Lung (tissue), 12 donors: ENCODE results near the gene RTEL1. TPM values are rescaled to one million over a fixed set of nuclear protein-coding genes. Genes with fewer than 3 reads are reported as not detected.

ENCODE experiments used
- ATAC-seq: fragments of 200-7000 bp; cut with Tn5 transposase; one replicate; pipeline ENCODE4 v1.9.1; 2020; ENCODE audit warnings: moderate number of reproducible peaks; ENCODE audit not compliant: insufficient read depth, low FRiP score
- DNase-seq, 3 donors: peaks; one replicate each; pipeline ENCODE4 v3.0.0-alpha.2; 2013 to 2017
- H3K27ac ChIP-seq, 2 donors: one replicate each; pipeline ENCODE4 v1.5.1; 2013; ENCODE audit warnings: mild to moderate bottlenecking in 2 of 2, moderate library complexity in 2 of 2, control low read depth in 1 of 2, inconsistent platforms in 1 of 2, low read depth in 1 of 2, low read length in 1 of 2
- H3K27me3 ChIP-seq, 3 donors: one replicate each; pipeline ENCODE4 v1.5.1; 2013; ENCODE audit warnings: low read length in 2 of 3; ENCODE audit not compliant: control insufficient read depth in 3 of 3, insufficient read depth in 3 of 3
- H3K36me3 ChIP-seq, 4 donors: one replicate each; pipeline ENCODE4 v1.5.1; 2013; ENCODE audit warnings: low read length in 4 of 4, mild to moderate bottlenecking in 1 of 4, moderate library complexity in 1 of 4; ENCODE audit not compliant: control insufficient read depth in 4 of 4, insufficient read depth in 4 of 4
- H3K4me1 ChIP-seq, 5 donors: one replicate each; pipeline ENCODE4 v1.5.1; 2013; ENCODE audit warnings: low read length in 5 of 5, mild to moderate bottlenecking in 2 of 5, moderate library complexity in 1 of 5; ENCODE audit not compliant: control insufficient read depth in 5 of 5, insufficient read depth in 5 of 5
- H3K4me3 ChIP-seq: one replicate; pipeline ENCODE4 v1.5.1; 2013; ENCODE audit warnings: mild to moderate bottlenecking, control low read depth, moderate library complexity
- H3K9ac ChIP-seq, 2 donors: one replicate each; pipeline ENCODE4 v1.5.1; 2013; ENCODE audit warnings: low read length in 2 of 2, control low read depth in 1 of 2; ENCODE audit not compliant: insufficient read depth in 1 of 2
- H3K9me3 ChIP-seq, 4 donors: one replicate each; pipeline ENCODE4 v1.5.1; 2013; ENCODE audit warnings: low read length in 3 of 4, mild to moderate bottlenecking in 1 of 4, moderate library complexity in 1 of 4; ENCODE audit not compliant: control insufficient read depth in 4 of 4, insufficient read depth in 3 of 4
- CTCF ChIP-seq: IDR thresholded peaks from 2 replicates; pipeline ENCODE4 v1.5.1; 2012; ENCODE audit warnings: mild to moderate bottlenecking; ENCODE audit errors: control extremely low read depth, extremely low read depth
- WGBS, 2 donors: extraction: QIAGEN DNeasy Blood & Tissue Kit; methylation state at CpG; one replicate each; pipeline ENCODE4 v1.1.7; 2013; 5-methylcytosine and 5-hydroxymethylcytosine counted together
- polyA plus RNA-seq, 2 donors: library from polyadenylated mRNA; stranded (reverse); fragments of 200-250 nt; gene quantifications; one replicate each; pipeline ENCODE4 v1.2.1, GENCODE V29; 2013
- total RNA-seq, 2 donors: library from RNA; depleted of rRNA in 1 of 2; stranded (reverse); fragments of >200 nt in 1 of 2; gene quantifications; one replicate each; pipeline ENCODE4 v1.2.1, GENCODE V29; 2014 to 2021
- donor health status: control.
- donor health status: control.
- donor health status: Bipolar disorder and iron deficiency.
- donor health status: healthy.
- donor health status: DM: yes; HTN: yes; CAD: no.

Gene RTEL1
- total and polyA plus RNA-seq, 4 donors, result 12.4 to 45.8 (median 17.7) TPM

DNA sequence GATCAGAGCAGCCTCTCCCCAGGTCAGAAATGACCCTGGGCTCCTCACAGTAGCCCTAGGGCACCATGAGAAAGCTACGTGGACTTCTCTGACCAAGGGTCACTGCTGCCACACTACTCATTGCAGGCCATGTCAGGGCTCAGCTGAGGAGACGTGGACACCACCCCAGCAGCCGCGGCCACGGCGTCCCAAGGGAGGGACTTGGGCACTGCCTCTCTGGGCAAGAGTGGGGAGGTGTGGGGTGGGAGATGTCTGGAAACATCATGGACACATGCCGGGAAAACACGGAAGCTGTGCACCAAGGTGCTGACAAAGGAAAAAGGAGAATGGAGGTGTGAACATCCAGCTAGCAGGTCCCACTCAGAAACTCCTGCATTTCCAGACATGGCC lies 40.2 kb upstream of the RTEL1 start:
- Histone ChIP-seq H3K4me3 (no peak overlapping the region), H3K9ac (no peak overlapping the region), H3K27ac (no peak overlapping the region), H3K27me3 (no peaks in the 10 kb centered on the region), H3K9me3 (no peaks in the 10 kb centered on the region), H3K36me3 (peaks cover 0 to 33% (median 15%) of the 10 kb centered on the region in 4 donors), H3K4me1 (no peaks in the 10 kb centered on the region)
- no peak for TF ChIP-seq CTCF
- ATAC-seq (no peak), DNase-seq (no peak)
- WGBS, 2 donors, result 83 to 98% methylated on average over 8 of the region's 8 CpGs

DNA sequence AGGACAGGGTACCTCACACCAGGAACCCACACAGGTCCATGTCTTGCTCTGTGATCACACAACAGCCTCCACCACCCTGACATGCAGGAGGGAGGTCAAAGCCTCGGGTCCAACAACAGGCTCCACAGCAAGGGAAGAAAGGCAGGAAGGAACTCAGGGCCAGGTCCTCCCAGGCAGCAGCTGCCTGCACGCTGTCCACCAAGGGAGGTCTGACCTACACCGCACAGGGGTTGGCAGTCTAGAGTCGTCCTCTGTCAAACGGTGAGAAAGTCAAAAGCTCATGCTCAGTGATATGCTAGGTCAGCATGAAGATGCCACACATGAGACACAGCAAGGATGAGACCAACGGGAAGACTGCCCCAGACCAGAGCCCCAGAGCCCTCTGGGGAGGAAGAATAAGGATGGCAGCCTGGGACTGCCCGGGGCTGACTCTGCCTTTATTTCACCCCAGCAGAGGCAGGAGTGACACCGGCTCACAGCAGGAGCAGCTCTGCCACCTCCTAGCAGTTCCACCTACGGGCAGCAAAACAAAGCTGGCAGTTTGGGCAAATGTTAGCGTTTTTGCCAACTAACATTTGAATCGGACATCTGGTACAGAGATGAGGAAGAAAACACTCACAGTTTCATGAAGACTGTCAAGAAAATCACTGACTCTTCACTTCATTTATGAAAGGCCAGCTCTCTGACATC lies 39.7 kb upstream of the RTEL1 start:
- Histone ChIP-seq H3K27me3 (no peaks in the 10 kb centered on the region), H3K27ac (no peak overlapping the region), H3K36me3 (peaks cover 0 to 33% (median 15%) of the 10 kb centered on the region in 4 donors), H3K9me3 (no peaks in the 10 kb centered on the region), H3K9ac (no peak overlapping the region), H3K4me3 (no peak overlapping the region), H3K4me1 (no peaks in the 10 kb centered on the region)
- no peak for TF ChIP-seq CTCF
- ATAC-seq, result no peak
- WGBS, 2 donors, result 87 to 89% methylated on average over 11 of the region's 11 CpGs
- no peak for DNase-seq

DNA sequence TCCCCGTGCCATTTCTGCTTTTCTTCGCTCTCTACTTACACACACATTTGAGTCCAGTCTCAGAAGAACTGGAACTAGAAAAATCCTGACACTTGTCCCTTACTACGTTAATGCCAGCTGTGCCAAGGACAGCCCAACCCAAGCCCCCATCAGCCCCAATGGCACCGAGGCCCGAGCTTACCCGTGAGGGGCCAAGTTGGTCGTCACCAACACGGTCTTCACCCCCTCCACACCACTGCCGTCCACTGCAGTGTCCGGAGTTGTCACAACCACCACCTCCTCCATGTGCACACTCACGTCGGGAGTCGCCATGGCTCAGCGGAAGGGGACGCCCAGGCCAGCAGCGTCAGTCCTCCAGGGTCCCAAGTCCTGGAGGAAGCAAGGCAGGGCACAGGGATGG lies 39.0 kb upstream of the RTEL1 start:
- ATAC-seq (no peak), DNase-seq (no peak)
- TF ChIP-seq CTCF, result no peak
- Histone ChIP-seq H3K4me3 (no peak overlapping the region), H3K27me3 (no peaks in the 10 kb centered on the region), H3K4me1 (no peaks in the 10 kb centered on the region), H3K27ac (no peak overlapping the region), H3K36me3 (peaks cover 0 to 30% (median 14%) of the 10 kb centered on the region in 4 donors), H3K9ac (no peak overlapping the region), H3K9me3 (no peaks in the 10 kb centered on the region)
- 95 to 97% methylated on average over 16 of the region's 16 CpGs for WGBS, 2 donors

- no peak for DNase-seq
- no peak for ATAC-seq
- no peak overlapping the region for H3K4me3 ChIP-seq
- H3K27me3 ChIP-seq, result no peaks in the 10 kb centered on the region
- peaks cover 0 to 30% (median 14%) of the 10 kb centered on the region in 4 donors for H3K36me3 ChIP-seq
- 81 to 82% methylated on average over 13 of the region's 13 CpGs for WGBS, 2 donors
- H3K27ac ChIP-seq, result no peak overlapping the region
- no peaks in the 10 kb centered on the region for H3K9me3 ChIP-seq
- no peaks in the 10 kb centered on the region for H3K4me1 ChIP-seq
- TF ChIP-seq CTCF, result no peak
- no peak overlapping the region for H3K9ac ChIP-seq
Observed at GRCh38 chr20:63619505-63619904, 38.6 kb upstream of the RTEL1 start.
